ENCODE measurements around the gene CLDN18.

Gene CLDN18

DNA sequence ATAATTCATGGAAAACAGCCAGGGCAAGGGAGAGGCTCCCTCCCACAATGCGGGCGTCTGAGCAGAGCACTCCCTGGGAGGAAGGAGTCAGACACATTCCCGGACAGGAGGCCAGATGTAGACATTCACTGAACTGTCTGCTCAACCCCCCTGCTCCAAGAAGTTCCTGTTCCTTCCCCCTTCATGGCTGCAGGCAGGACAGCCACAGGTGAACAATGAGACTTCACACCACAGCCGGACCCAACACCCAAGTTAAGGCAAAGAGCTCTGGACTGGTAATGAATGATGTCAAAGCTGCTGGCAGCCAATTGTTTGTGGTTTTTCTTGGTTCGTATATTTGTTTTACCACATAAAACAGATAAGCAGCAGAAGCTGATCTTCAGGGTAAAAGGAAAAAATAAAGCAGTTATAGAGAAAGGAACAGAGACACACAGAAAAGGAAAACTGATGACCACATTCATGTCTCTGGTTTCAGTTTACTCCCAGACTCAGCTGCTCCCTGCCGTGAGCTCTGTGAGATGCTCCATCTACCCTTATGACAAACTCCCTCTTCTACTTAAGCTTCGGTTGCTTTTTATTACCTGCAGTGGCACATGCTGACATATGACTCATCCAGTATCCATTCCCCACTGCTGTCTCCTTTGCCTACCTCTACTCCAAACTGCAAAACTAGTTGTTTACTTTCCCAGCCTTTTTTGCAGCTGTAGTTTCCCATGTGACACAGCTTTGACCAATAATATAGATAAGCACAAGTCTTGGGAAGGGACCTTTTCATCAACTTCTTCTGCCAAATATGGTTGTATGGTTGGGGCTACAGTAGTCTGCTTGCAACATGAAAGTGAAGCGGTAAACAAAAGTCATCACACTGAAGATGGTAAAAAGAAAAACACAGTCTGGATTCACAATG lies 72.4 kb downstream of the CLDN18 start:
- TF ChIP-seq RAD21 (IDR thresholded peaks at IDR 0.05; ENCODE audit: low read depth) (no peak), EP300 (IDR thresholded peaks at IDR 0.05; ENCODE audit: borderline replicate concordance) (no peak), MAX (IDR thresholded peaks at IDR 0.05) (peak; percentile 55; the same call in 1 of the 2 replicates)
- TF ChIP-seq, protein P1, sequence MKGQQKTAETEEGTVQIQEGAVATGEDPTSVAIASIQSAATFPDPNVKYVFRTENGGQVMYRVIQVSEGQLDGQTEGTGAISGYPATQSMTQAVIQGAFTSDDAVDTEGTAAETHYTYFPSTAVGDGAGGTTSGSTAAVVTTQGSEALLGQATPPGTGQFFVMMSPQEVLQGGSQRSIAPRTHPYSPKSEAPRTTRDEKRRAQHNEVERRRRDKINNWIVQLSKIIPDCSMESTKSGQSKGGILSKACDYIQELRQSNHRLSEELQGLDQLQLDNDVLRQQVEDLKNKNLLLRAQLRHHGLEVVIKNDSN (IDR thresholded peaks at IDR 0.05): peak; percentile 56

GRCh38 chr3:138082992-138083386 lies 73.0 kb downstream of the CLDN18 start:
- TF ChIP-seq CEBPB (IDR thresholded peaks at IDR 0.05) (no peak), EP300 (IDR thresholded peaks at IDR 0.05; ENCODE audit: borderline replicate concordance) (no peak), TCF12 (IDR thresholded peaks at IDR 0.05; ENCODE audit: low read depth) (no peak), CREB1 (IDR thresholded peaks at IDR 0.05; ENCODE audit: low read depth) (no peak), TEAD4 (IDR thresholded peaks at IDR 0.05) (no peak), EGR1 (IDR thresholded peaks at IDR 0.05) (no peak), TAF1 (IDR thresholded peaks at IDR 0.05; ENCODE audit: low read depth) (no peak), MAX (IDR thresholded peaks at IDR 0.05) (no peak), FOXM1 (IDR thresholded peaks at IDR 0.05; ENCODE audit: borderline replicate concordance, low read depth) (no peak), NFIC (IDR thresholded peaks at IDR 0.05) (no peak), ZBTB7A (IDR thresholded peaks at IDR 0.05; ENCODE audit: low read depth) (no peak), YY1 (IDR thresholded peaks at IDR 0.05; ENCODE audit: low read depth) (no peak), REST (IDR thresholded peaks at IDR 0.05; ENCODE audit: low read depth) (no peak), RAD21 (IDR thresholded peaks at IDR 0.05; ENCODE audit: low read depth) (no peak)
- TF ChIP-seq, protein P1 (IDR thresholded peaks at IDR 0.05): no peak
